PFSK-1 (cell line): ENCODE data around the gene EGFL7.

ENCODE experiments used
- FOXP2 ChIP-seq: optimal IDR thresholded peaks from 2 replicates; pipeline ENCODE3; 2011; ENCODE audit warnings: borderline replicate concordance, control low read depth, inconsistent platforms; ENCODE audit not compliant: insufficient read depth; ENCODE audit errors: extremely low read length, extremely low read depth
- POLR2AphosphoS5 ChIP-seq: IDR thresholded peaks from 2 replicates; pipeline ENCODE4 v1.6.1; 2012; ENCODE audit warnings: low read depth, mild to moderate bottlenecking, control low read depth, low read length, moderate library complexity
- SIN3A ChIP-seq: IDR thresholded peaks from 2 replicates; pipeline ENCODE4 v1.6.1; 2012; ENCODE audit warnings: mild to moderate bottlenecking, low read length, moderate library complexity, borderline replicate concordance; ENCODE audit not compliant: insufficient read depth
- TAF1 ChIP-seq: IDR thresholded peaks from 2 replicates; pipeline ENCODE4 v1.6.1; 2012; ENCODE audit warnings: low read length, control low read depth, borderline replicate concordance; ENCODE audit not compliant: insufficient read depth
- TF ChIP-seq, protein P1 (sequence below), 2 experiments: IDR thresholded peaks; 2 replicates each; pipeline versions ENCODE4 v1.6.1 to v1.8.0; 2011 to 2012; ENCODE audit warnings: low read depth in 2 of 2, low read length in 2 of 2, control low read depth in 1 of 2, inconsistent platforms in 1 of 2, mild to moderate bottlenecking in 1 of 2, moderate library complexity in 1 of 2; ENCODE audit not compliant: insufficient read depth in 1 of 2

The EGFL7 gene

DNA sequence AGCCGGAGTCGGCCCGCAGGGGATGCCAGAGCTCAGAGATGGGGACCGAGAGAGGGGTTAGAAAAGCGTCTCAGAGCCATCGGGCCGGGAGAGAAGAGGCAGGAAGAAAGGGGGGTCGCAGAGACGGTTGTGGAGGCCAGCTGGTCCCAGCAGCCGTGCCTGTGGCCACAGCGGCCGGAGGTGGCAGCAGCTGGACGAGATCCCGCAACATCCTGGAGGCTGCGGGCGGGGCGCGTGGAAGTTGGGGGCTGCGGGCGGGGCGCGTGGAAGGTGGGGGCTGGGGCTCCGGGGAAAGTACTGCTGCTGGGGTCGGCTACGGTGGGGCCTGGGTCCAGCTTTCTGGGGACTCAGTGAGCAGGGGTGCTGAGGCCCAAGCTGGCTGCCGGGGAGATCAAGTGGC is 34.4 kb upstream of the EGFL7 start:
- no peak for TF ChIP-seq POLR2AphosphoS5
- TF ChIP-seq FOXP2 = no peak
- TF ChIP-seq, protein P1, sequence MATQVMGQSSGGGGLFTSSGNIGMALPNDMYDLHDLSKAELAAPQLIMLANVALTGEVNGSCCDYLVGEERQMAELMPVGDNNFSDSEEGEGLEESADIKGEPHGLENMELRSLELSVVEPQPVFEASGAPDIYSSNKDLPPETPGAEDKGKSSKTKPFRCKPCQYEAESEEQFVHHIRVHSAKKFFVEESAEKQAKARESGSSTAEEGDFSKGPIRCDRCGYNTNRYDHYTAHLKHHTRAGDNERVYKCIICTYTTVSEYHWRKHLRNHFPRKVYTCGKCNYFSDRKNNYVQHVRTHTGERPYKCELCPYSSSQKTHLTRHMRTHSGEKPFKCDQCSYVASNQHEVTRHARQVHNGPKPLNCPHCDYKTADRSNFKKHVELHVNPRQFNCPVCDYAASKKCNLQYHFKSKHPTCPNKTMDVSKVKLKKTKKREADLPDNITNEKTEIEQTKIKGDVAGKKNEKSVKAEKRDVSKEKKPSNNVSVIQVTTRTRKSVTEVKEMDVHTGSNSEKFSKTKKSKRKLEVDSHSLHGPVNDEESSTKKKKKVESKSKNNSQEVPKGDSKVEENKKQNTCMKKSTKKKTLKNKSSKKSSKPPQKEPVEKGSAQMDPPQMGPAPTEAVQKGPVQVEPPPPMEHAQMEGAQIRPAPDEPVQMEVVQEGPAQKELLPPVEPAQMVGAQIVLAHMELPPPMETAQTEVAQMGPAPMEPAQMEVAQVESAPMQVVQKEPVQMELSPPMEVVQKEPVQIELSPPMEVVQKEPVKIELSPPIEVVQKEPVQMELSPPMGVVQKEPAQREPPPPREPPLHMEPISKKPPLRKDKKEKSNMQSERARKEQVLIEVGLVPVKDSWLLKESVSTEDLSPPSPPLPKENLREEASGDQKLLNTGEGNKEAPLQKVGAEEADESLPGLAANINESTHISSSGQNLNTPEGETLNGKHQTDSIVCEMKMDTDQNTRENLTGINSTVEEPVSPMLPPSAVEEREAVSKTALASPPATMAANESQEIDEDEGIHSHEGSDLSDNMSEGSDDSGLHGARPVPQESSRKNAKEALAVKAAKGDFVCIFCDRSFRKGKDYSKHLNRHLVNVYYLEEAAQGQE (IDR thresholded peaks at IDR 0.05; ENCODE audit: insufficient read depth in 1 of 2, low read depth in 2 of 2, low read length in 2 of 2) = no peak
- TF ChIP-seq TAF1 = no peak
- TF ChIP-seq SIN3A = no peak

DNA sequence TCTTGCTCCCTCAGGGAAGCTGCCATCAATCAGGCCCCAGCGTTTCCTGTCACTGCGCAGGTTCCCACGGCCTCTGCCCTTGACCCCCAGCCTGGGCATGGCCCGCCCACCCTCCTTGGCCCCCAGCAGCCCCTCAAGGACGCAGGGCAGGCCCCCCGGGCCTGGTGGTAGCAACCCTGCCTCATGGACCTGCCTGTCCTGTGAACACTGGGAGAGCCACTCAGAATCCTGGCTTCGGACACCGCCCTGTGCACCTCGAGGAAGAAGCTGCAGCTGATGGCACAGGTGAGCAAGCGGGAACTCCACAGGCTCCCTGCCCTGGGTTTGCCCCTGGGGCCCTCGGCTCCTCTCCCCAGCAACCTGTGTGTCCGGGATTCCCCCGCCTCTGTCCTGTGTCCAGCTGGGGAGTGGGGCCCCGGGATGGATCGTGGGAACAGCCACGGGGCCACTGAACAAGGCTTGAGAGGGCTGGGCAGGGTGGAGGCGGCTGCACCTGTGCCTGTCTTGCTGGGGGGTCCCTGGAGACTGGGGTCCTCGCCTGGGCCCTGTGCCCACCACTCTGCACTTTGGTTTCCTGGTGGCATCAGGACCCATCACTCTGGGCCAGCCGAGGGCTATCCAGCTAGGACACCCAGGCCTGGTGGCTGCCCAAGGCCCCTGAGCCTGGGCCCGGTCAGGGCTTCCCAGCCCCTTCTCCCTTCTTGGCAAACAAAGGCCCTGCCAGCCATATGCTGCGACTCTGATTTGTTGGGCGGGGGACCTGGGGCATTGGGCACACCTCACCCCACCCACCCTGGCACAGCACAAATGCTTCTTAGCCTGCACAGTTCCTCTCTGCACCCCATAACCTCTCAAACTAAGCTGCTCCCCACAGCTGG is 33.5 kb upstream of the EGFL7 start:
- TF ChIP-seq POLR2AphosphoS5 (no peak), FOXP2 (no peak), TAF1 (no peak), SIN3A (no peak)
- TF ChIP-seq, protein P1 (IDR thresholded peaks at IDR 0.05; ENCODE audit: insufficient read depth in 1 of 2, low read depth in 2 of 2, low read length in 2 of 2) = no peak

DNA sequence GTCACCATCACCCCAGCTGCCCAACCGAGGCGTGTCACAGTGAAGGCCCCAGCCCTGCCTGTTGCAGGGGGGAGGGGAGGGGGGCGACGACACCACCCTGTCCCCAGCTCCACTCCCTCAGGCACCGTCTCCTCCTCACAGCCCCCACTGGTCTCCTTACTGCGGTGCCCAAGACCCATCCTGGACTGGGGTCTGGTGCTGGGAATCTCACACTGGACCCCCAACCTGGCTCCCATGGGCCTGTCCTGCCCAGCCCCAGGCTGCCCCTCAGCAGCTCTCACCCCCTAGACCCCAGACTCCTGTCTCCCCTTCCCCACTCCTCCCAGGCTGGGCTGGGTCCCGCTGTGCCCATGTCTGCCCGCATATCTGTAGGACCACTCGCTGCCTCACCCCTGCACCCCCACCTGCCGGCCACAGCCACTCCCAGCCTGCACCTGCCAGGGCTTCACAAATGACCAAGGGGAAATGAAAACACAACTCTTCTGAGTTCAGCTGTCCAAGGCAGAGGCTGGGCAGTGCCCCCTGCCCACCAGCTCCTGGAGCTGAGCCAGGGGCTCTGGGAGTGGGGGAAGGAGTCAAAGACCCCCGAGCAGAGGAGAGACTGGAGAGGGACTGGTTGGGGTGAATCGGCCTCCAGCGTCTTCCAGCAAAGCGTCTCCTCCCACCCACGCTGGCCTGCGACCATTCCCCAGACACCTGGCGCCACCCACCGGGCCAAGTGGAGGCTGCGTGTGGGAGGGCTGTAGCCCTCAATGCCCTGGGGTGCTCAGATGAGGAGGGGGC is 32.6 kb upstream of the EGFL7 start:
- TF ChIP-seq POLR2AphosphoS5 = no peak
- no peak for TF ChIP-seq TAF1
- TF ChIP-seq SIN3A = no peak
- TF ChIP-seq, protein P1 (IDR thresholded peaks at IDR 0.05; ENCODE audit: insufficient read depth in 1 of 2, low read depth in 2 of 2, low read length in 2 of 2) = no peak
- no peak for TF ChIP-seq FOXP2

DNA sequence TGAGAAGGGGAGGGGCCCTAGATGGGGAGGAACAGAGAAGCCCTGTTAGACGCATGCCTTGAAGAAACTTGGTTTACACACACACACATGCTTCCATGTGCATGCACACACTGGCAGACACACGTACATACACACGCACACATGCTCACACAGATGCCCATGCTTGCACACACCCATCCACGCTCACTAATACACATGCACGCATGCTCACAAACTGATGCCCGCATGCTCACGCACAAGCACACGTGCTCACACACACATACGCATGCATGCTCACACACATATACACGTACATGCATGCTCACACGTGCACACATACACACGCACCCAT is 32.1 kb upstream of the EGFL7 start:
- TF ChIP-seq FOXP2 (no peak), POLR2AphosphoS5 (no peak), SIN3A (no peak), TAF1 (no peak)
- TF ChIP-seq, protein P1 (IDR thresholded peaks at IDR 0.05; ENCODE audit: insufficient read depth in 1 of 2, low read depth in 2 of 2, low read length in 2 of 2) = no peak
